ENCODE data around the gene CYP4F2. TPM values are rescaled to one million over a fixed set of nuclear protein-coding genes. Genes with fewer than 3 reads are reported as not detected.
"Not testable (repeated sequence)": the region's sequence is repeated elsewhere in the genome, so short reads cannot be mapped to it uniquely, and the experiment has no call there.

The CYP4F2 gene
- total and polyA plus RNA-seq, 10 of the 15 experiments (the other 5 are each of a cell fraction or from before 2014, with no cell fraction given): 0.08 to 3.5 (median 0.63) TPM

DNA sequence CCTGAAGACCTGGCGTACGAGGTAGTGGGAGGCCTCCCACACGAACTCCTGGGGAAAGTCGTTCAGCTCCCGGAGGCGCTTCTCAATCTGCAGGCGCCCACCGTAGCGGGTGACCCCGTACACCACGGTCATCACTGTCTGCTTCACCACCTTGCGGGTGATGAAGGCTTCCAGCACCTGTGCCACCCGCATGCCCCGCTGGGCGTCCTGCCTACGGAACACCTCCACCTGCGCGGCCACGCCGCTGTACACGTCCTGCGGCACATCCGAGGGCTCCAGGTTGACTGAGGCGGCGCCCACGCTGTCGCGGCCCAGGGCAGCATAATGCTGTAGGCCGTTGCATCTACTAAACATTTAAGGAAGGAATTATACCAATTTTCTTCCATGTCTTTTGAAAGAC is 5.0 kb upstream of the CYP4F2 start:
- 56% methylated on average over 29 of the region's 29 CpGs for WGBS (ENCODE audit: insufficient coverage, insufficient replicate concordance, low lambda C conversion rate, missing lambda C conversion rate)
- SMC1A ChIA-PET (ENCODE audit: uncharacterized antibody, unreplicated experiment); H3K9ac ChIP-seq (ENCODE audit: control insufficient read depth, insufficient read depth, low read length); BruUV-seq (replicated peaks); in situ Hi-C loops (cut with MboI); FAIRE-seq; H3K27me3 ChIP-seq (replicated peaks in 1 of 2; ENCODE audit: control insufficient read depth in 2 of 2, insufficient read depth in 2 of 2, low read length in 1 of 2); CTCF ChIA-PET; DNase-seq (ENCODE audit: low read depth, low spot score); RAD21 ChIA-PET (ENCODE audit: unreplicated experiment); H3K4me3 ChIP-seq; intact Hi-C loops (cut with micrococcal nuclease; ENCODE audit: unreplicated experiment); H2AFZ ChIP-seq (ENCODE audit: control insufficient read depth, low read depth, low read length); ATAC-seq; H3K9me3 ChIP-seq (replicated peaks; ENCODE audit: control insufficient read depth, insufficient read depth, low read length); H3K4me1 ChIP-seq (ENCODE audit: control insufficient read depth, insufficient read depth, low read length); H3K27ac ChIP-seq (ENCODE audit: control insufficient read depth, insufficient read depth); H3K79me2 ChIP-seq (ENCODE audit: control insufficient read depth, insufficient read depth, low read length); POLR2A ChIA-PET; H3K36me3 ChIP-seq (ENCODE audit: control insufficient read depth in 2 of 2, insufficient read depth in 2 of 2, low read length in 1 of 2); H3K4me2 ChIP-seq (ENCODE audit: control insufficient read depth, insufficient read depth); H4K20me1 ChIP-seq (ENCODE audit: control insufficient read depth, insufficient read depth): not testable (repeated sequence)

DNA sequence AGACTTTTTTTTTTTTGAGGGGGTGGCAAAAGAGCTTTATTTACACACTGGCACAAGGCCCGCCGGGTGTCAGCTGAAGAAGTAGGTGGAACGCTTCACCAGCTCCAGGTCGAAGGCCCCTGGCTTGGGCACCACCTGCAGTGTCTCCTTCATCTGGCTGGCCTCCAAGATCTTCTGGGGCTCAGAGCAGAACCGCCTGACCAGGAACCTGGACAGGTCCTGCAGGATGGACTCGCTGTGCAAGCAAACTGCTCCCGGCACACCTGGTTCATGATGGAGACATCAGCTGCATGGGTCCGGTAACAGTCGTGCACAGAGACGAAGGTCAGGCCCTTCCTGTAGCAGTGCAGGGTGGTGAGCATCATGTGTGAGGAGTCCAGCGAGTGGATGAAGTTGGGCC is 4.4 kb upstream of the CYP4F2 start:
- no peak overlapping the region for H3K4me3 ChIP-seq
- SMC1A ChIA-PET (ENCODE audit: uncharacterized antibody, unreplicated experiment): no interaction called here
- no peak overlapping the region for H3K27ac ChIP-seq (ENCODE audit: control insufficient read depth, insufficient read depth)
- BruUV-seq (replicated peaks): no TSS peak
- no peaks in the 10 kb centered on the region for H3K4me1 ChIP-seq (ENCODE audit: control insufficient read depth, insufficient read depth, low read length)
- H3K27me3 ChIP-seq (replicated peaks in 1 of 2; ENCODE audit: control insufficient read depth in 2 of 2, insufficient read depth in 2 of 2, low read length in 1 of 2): peaks cover 0 to 3% of the 10 kb centered on the region in 2 experiments; a peak in 1 of 4 replicates
- FAIRE-seq (no peak), DNase-seq (ENCODE audit: low read depth, low spot score) (no peak), ATAC-seq (no peak)
- H3K9me3 ChIP-seq (replicated peaks; ENCODE audit: control insufficient read depth, insufficient read depth, low read length): no peaks in the 10 kb centered on the region
- RAD21 ChIA-PET (ENCODE audit: unreplicated experiment): no interaction called here
- H4K20me1 ChIP-seq (ENCODE audit: control insufficient read depth, insufficient read depth): no peaks in the 10 kb centered on the region
- H3K4me2 ChIP-seq (ENCODE audit: control insufficient read depth, insufficient read depth): no peak overlapping the region
- H2AFZ ChIP-seq (ENCODE audit: control insufficient read depth, low read depth, low read length): no peak overlapping the region
- no peaks in the 10 kb centered on the region for H3K36me3 ChIP-seq (ENCODE audit: control insufficient read depth in 2 of 2, insufficient read depth in 2 of 2, low read length in 1 of 2)
- intact Hi-C loops (cut with micrococcal nuclease; ENCODE audit: unreplicated experiment): no loop called here
- H3K9ac ChIP-seq (ENCODE audit: control insufficient read depth, insufficient read depth, low read length): no peak overlapping the region
- 54% methylated on average over 11 of the region's 11 CpGs for WGBS (ENCODE audit: insufficient coverage, insufficient replicate concordance, low lambda C conversion rate, missing lambda C conversion rate)
- POLR2A ChIA-PET: no interaction called here
- CTCF ChIA-PET: no interaction called here
- in situ Hi-C loops (cut with MboI): no loop called here
- no peaks in the 10 kb centered on the region for H3K79me2 ChIP-seq (ENCODE audit: control insufficient read depth, insufficient read depth, low read length)
- TF ChIP-seq ZSCAN29 (IDR thresholded peaks at IDR 0.05) (no peak), RELA (IDR thresholded peaks at IDR 0.05; ENCODE audit: borderline replicate concordance, partially characterized antibody) (no peak), GATAD2B (conservative IDR thresholded peaks at IDR 0.05; ENCODE audit: low read depth) (no peak), TAF1 (IDR thresholded peaks at IDR 0.05; ENCODE audit: borderline replicate concordance, low read depth, low read length) (no peak), SUZ12 (IDR thresholded peaks at IDR 0.05; ENCODE audit: unreplicated experiment) (no peak), SMAD5 (IDR thresholded peaks at IDR 0.05; ENCODE audit: low read depth) (no peak)
- TF ChIP-seq, protein P1, sequence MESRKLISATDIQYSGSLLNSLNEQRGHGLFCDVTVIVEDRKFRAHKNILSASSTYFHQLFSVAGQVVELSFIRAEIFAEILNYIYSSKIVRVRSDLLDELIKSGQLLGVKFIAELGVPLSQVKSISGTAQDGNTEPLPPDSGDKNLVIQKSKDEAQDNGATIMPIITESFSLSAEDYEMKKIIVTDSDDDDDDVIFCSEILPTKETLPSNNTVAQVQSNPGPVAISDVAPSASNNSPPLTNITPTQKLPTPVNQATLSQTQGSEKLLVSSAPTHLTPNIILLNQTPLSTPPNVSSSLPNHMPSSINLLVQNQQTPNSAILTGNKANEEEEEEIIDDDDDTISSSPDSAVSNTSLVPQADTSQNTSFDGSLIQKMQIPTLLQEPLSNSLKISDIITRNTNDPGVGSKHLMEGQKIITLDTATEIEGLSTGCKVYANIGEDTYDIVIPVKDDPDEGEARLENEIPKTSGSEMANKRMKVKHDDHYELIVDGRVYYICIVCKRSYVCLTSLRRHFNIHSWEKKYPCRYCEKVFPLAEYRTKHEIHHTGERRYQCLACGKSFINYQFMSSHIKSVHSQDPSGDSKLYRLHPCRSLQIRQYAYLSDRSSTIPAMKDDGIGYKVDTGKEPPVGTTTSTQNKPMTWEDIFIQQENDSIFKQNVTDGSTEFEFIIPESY (IDR thresholded peaks at IDR 0.05): no peak
- TF ChIP-seq, protein P2, sequence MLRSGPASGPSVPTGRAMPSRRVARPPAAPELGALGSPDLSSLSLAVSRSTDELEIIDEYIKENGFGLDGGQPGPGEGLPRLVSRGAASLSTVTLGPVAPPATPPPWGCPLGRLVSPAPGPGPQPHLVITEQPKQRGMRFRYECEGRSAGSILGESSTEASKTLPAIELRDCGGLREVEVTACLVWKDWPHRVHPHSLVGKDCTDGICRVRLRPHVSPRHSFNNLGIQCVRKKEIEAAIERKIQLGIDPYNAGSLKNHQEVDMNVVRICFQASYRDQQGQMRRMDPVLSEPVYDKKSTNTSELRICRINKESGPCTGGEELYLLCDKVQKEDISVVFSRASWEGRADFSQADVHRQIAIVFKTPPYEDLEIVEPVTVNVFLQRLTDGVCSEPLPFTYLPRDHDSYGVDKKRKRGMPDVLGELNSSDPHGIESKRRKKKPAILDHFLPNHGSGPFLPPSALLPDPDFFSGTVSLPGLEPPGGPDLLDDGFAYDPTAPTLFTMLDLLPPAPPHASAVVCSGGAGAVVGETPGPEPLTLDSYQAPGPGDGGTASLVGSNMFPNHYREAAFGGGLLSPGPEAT (IDR thresholded peaks at IDR 0.05; ENCODE audit: low read depth): no peak
- TF ChIP-seq, protein P3, sequence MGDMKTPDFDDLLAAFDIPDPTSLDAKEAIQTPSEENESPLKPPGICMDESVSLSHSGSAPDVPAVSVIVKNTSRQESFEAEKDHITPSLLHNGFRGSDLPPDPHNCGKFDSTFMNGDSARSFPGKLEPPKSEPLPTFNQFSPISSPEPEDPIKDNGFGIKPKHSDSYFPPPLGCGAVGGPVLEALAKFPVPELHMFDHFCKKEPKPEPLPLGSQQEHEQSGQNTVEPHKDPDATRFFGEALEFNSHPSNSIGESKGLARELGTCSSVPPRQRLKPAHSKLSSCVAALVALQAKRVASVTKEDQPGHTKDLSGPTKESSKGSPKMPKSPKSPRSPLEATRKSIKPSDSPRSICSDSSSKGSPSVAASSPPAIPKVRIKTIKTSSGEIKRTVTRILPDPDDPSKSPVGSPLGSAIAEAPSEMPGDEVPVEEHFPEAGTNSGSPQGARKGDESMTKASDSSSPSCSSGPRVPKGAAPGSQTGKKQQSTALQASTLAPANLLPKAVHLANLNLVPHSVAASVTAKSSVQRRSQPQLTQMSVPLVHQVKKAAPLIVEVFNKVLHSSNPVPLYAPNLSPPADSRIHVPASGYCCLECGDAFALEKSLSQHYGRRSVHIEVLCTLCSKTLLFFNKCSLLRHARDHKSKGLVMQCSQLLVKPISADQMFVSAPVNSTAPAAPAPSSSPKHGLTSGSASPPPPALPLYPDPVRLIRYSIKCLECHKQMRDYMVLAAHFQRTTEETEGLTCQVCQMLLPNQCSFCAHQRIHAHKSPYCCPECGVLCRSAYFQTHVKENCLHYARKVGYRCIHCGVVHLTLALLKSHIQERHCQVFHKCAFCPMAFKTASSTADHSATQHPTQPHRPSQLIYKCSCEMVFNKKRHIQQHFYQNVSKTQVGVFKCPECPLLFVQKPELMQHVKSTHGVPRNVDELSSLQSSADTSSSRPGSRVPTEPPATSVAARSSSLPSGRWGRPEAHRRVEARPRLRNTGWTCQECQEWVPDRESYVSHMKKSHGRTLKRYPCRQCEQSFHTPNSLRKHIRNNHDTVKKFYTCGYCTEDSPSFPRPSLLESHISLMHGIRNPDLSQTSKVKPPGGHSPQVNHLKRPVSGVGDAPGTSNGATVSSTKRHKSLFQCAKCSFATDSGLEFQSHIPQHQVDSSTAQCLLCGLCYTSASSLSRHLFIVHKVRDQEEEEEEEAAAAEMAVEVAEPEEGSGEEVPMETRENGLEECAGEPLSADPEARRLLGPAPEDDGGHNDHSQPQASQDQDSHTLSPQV (IDR thresholded peaks at IDR 0.05): no peak
- TF ChIP-seq, protein P4, sequence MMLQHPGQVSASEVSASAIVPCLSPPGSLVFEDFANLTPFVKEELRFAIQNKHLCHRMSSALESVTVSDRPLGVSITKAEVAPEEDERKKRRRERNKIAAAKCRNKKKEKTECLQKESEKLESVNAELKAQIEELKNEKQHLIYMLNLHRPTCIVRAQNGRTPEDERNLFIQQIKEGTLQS (IDR thresholded peaks at IDR 0.05; ENCODE audit: borderline replicate concordance, extremely low read depth, low read depth, low read length): no peak

Data from GM12878 (cell line).